Panc1 (cell line): ENCODE data around the gene LHFPL3.

Experiments
- CTCF ChIP-seq: fragments of 450-650 bp; IDR thresholded peaks from 2 replicates; pipeline ENCODE4 v1.5.1; 2017; ENCODE audit warnings: mild to moderate bottlenecking
- POLR2AphosphoS5 ChIP-seq: IDR thresholded peaks from 2 replicates; pipeline ENCODE4 v1.6.1; 2012; ENCODE audit warnings: mild to moderate bottlenecking, low read depth, low read length, moderate library complexity

GRCh38 chr7:104569751-104570150 lies 241.3 kb downstream of the LHFPL3 start:
- TF ChIP-seq CTCF (no peak), POLR2AphosphoS5 (no peak)
